ENCODE results near the gene FOXP1. TPM values are rescaled to one million over a fixed set of nuclear protein-coding genes. Genes with fewer than 3 reads are reported as not detected.

FOXP1 gene
- total and polyA plus RNA-seq, 2 donors from 2014 or later = 6.7 to 87.2 TPM

GRCh38 chr3:71153713-71154112, 429.8 kb downstream of the FOXP1 start:
- DNase-seq (no peak), FAIRE-seq (no peak)
- intact Hi-C loops (cut with DNase I) = no loop called here
- no peaks in the 10 kb centered on the region for H3K27me3 ChIP-seq (ENCODE audit: control insufficient read depth, insufficient read depth, low read length)
- no peak overlapping the region for H3K9ac ChIP-seq (ENCODE audit: low read length in 3 of 3)
- H3K4me1 ChIP-seq (ENCODE audit: control insufficient read depth in 2 of 3, insufficient read depth in 2 of 3, low read depth in 1 of 3, low read length in 3 of 3) = no peaks in the 10 kb centered on the region
- H3K27ac ChIP-seq (ENCODE audit: low read depth in 2 of 2, low read length in 2 of 2) = no peak overlapping the region
- no peaks in the 10 kb centered on the region for H3K9me3 ChIP-seq (ENCODE audit: control insufficient read depth in 2 of 3, insufficient read depth in 1 of 3, low read length in 3 of 3)
- no peak overlapping the region for H3K4me3 ChIP-seq (ENCODE audit: low read length in 3 of 3)
- no peak for TF ChIP-seq CTCF (IDR thresholded peaks at IDR 0.05; ENCODE audit: borderline replicate concordance, extremely low read depth, insufficient read depth)
- H3K36me3 ChIP-seq (ENCODE audit: control insufficient read depth in 2 of 3, insufficient read depth in 3 of 3, low read length in 3 of 3) = no peaks in the 10 kb centered on the region

- intact Hi-C loops (cut with DNase I) = no loop called here
- no peak overlapping the region for H3K27ac ChIP-seq (ENCODE audit: low read depth in 2 of 2, low read length in 2 of 2)
- no peak for TF ChIP-seq CTCF (IDR thresholded peaks at IDR 0.05; ENCODE audit: borderline replicate concordance, extremely low read depth, insufficient read depth)
- FAIRE-seq (no peak), DNase-seq (no peak)
- no peak overlapping the region for H3K9ac ChIP-seq (ENCODE audit: low read length in 3 of 3)
- no peaks in the 10 kb centered on the region for H3K9me3 ChIP-seq (ENCODE audit: control insufficient read depth in 2 of 3, insufficient read depth in 1 of 3, low read length in 3 of 3)
- no peaks in the 10 kb centered on the region for H3K27me3 ChIP-seq (ENCODE audit: control insufficient read depth, insufficient read depth, low read length)
- H3K4me3 ChIP-seq (ENCODE audit: low read length in 3 of 3) = no peak overlapping the region
- H3K4me1 ChIP-seq (ENCODE audit: control insufficient read depth in 2 of 3, insufficient read depth in 2 of 3, low read depth in 1 of 3, low read length in 3 of 3) = no peaks in the 10 kb centered on the region
- no peaks in the 10 kb centered on the region for H3K36me3 ChIP-seq (ENCODE audit: control insufficient read depth in 2 of 3, insufficient read depth in 3 of 3, low read length in 3 of 3)
Measured at GRCh38 chr3:71152892-71153265, 430.6 kb downstream of the FOXP1 start.

GRCh38 chr3:71152039-71152891, 431.3 kb downstream of the FOXP1 start:
- Histone ChIP-seq H3K27ac (ENCODE audit: low read depth in 2 of 2, low read length in 2 of 2) (no peak overlapping the region), H3K9ac (ENCODE audit: low read length in 3 of 3) (no peak overlapping the region), H3K9me3 (ENCODE audit: control insufficient read depth in 2 of 3, insufficient read depth in 1 of 3, low read length in 3 of 3) (no peaks in the 10 kb centered on the region), H3K27me3 (ENCODE audit: control insufficient read depth, insufficient read depth, low read length) (no peaks in the 10 kb centered on the region), H3K36me3 (ENCODE audit: control insufficient read depth in 2 of 3, insufficient read depth in 3 of 3, low read length in 3 of 3) (no peaks in the 10 kb centered on the region), H3K4me3 (ENCODE audit: low read length in 3 of 3) (no peak overlapping the region), H3K4me1 (ENCODE audit: control insufficient read depth in 2 of 3, insufficient read depth in 2 of 3, low read depth in 1 of 3, low read length in 3 of 3) (no peaks in the 10 kb centered on the region)
- TF ChIP-seq CTCF (IDR thresholded peaks at IDR 0.05; ENCODE audit: borderline replicate concordance, extremely low read depth, insufficient read depth) = no peak
- DNase-seq (no peak), FAIRE-seq (no peak)
- intact Hi-C loops (cut with DNase I) = no loop called here
